Measurements from ENCODE around the gene CYP27B1. TPM values are rescaled to one million over a fixed set of nuclear protein-coding genes. Genes with fewer than 3 reads are reported as not detected.
"Not testable (repeated sequence)": the region's sequence is repeated elsewhere in the genome, so short reads cannot be mapped to it uniquely, and the experiment has no call there.

The CYP27B1 gene
- total and polyA plus RNA-seq, 2 experiments from 2014 or later, result 0.33 to 1.3 TPM

- Histone ChIP-seq H3K4me1 (ENCODE audit: low read depth) (peaks cover 4% of the 10 kb centered on the region), H3K27me3 (peaks cover 71% of the 10 kb centered on the region), H3K4me3 (no peak overlapping the region), H3K36me3 (peaks cover under 1% of the 10 kb centered on the region), H3K9me3 (ENCODE audit: low read depth) (no peaks in the 10 kb centered on the region), H3K27ac (no peak overlapping the region)
- TF ChIP-seq CTCF (IDR thresholded peaks at IDR 0.05; ENCODE audit: low read depth, low read length), result no peak
- DNase-seq (ENCODE audit: low read depth in 1 of 2, low spot score in 1 of 2), result no peak
These were observed 41.7 kb downstream of the CYP27B1 start for GRCh38 chr12:57724936-57725740.

- DNase-seq (ENCODE audit: low read depth in 1 of 2, low spot score in 1 of 2), result no peak
- Histone ChIP-seq H3K27me3 (peaks cover 62% of the 10 kb centered on the region), H3K27ac (no peak overlapping the region), H3K4me1 (ENCODE audit: low read depth) (peaks cover 4% of the 10 kb centered on the region), H3K9me3 (ENCODE audit: low read depth) (no peaks in the 10 kb centered on the region), H3K4me3 (no peak overlapping the region), H3K36me3 (peaks cover 7% of the 10 kb centered on the region)
- TF ChIP-seq CTCF (IDR thresholded peaks at IDR 0.05; ENCODE audit: low read depth, low read length), result no peak
These were observed 42.6 kb downstream of the CYP27B1 start for GRCh38 chr12:57724003-57724935.

- peaks cover 57% of the 10 kb centered on the region for H3K27me3 ChIP-seq
- H3K9me3 ChIP-seq (ENCODE audit: low read depth), result no peaks in the 10 kb centered on the region
- peaks cover 4% of the 10 kb centered on the region for H3K4me1 ChIP-seq (ENCODE audit: low read depth)
- H3K27ac ChIP-seq, result no peak overlapping the region
- no peak overlapping the region for H3K4me3 ChIP-seq
- TF ChIP-seq CTCF (IDR thresholded peaks at IDR 0.05; ENCODE audit: low read depth, low read length), result no peak
- DNase-seq (ENCODE audit: low read depth in 1 of 2, low spot score in 1 of 2), result no peak
- H3K36me3 ChIP-seq, result peaks cover 12% of the 10 kb centered on the region
These were observed 43.3 kb downstream of the CYP27B1 start for GRCh38 chr12:57723630-57723962.

- TF ChIP-seq CTCF (IDR thresholded peaks at IDR 0.05; ENCODE audit: low read depth, low read length), result no peak
- no peaks in the 10 kb centered on the region for H3K9me3 ChIP-seq (ENCODE audit: low read depth)
- H3K36me3 ChIP-seq, result peaks cover 13% of the 10 kb centered on the region
- peaks cover 50% of the 10 kb centered on the region for H3K27me3 ChIP-seq
- H3K4me1 ChIP-seq (ENCODE audit: low read depth), result peaks cover 4% of the 10 kb centered on the region
- H3K4me3 ChIP-seq, result no peak overlapping the region
- no peak overlapping the region for H3K27ac ChIP-seq
- no peak for DNase-seq (ENCODE audit: low read depth in 1 of 2, low spot score in 1 of 2)
These were observed 43.9 kb downstream of the CYP27B1 start for GRCh38 chr12:57722716-57723629.

- DNase-seq (ENCODE audit: low read depth in 1 of 2, low spot score in 1 of 2); H3K27ac ChIP-seq; H3K4me3 ChIP-seq; H3K9me3 ChIP-seq (ENCODE audit: low read depth); H3K4me1 ChIP-seq (ENCODE audit: low read depth): not testable (repeated sequence)
- Histone ChIP-seq H3K27me3 (peaks cover 41% of the 10 kb centered on the region), H3K36me3 (peaks cover 16% of the 10 kb centered on the region)
These were observed 44.9 kb downstream of the CYP27B1 start for GRCh38 chr12:57721846-57722608.
